ENCODE measurements around the gene LIN37. TPM values are rescaled to one million over a fixed set of nuclear protein-coding genes. Genes with fewer than 3 reads are reported as not detected.

The LIN37 gene
- total RNA-seq, 1 experiment from 2014 or later = 6.4 TPM

DNA sequence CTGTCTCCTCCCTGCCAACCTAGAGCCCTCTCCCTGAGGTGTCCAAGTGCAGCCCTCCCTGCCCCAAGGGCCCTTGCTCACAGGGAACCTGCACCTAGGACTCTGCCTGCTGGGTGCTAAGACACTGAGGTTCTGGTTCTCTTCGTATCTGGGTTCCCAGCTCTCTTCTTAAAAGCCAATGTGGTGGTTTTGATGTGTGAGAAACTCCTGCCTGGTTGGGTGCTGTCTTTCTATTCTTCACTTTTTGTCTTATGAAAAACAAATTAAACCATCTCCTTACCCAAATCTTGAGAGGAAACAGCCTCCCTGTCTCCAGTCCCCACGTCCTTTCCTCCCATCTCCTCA is 34.9 kb upstream of the LIN37 start:
- 0 out of 2 replicates have a peak overlapping the region, but pooled peaks have one; percentile 37 for H3K27ac Mint-ChIP-seq
- TF ChIP-seq, protein P1, sequence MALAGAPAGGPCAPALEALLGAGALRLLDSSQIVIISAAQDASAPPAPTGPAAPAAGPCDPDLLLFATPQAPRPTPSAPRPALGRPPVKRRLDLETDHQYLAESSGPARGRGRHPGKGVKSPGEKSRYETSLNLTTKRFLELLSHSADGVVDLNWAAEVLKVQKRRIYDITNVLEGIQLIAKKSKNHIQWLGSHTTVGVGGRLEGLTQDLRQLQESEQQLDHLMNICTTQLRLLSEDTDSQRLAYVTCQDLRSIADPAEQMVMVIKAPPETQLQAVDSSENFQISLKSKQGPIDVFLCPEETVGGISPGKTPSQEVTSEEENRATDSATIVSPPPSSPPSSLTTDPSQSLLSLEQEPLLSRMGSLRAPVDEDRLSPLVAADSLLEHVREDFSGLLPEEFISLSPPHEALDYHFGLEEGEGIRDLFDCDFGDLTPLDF (CRISPR knock-in tag; IDR thresholded peaks at IDR 0.05) = no peak
- no peak for TF ChIP-seq TEAD1 (CRISPR knock-in tag; IDR thresholded peaks at IDR 0.05)
- TF ChIP-seq, protein P2, sequence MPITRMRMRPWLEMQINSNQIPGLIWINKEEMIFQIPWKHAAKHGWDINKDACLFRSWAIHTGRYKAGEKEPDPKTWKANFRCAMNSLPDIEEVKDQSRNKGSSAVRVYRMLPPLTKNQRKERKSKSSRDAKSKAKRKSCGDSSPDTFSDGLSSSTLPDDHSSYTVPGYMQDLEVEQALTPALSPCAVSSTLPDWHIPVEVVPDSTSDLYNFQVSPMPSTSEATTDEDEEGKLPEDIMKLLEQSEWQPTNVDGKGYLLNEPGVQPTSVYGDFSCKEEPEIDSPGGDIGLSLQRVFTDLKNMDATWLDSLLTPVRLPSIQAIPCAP (CRISPR knock-in tag; IDR thresholded peaks at IDR 0.05) = no peak
- TF ChIP-seq PRRX2 (CRISPR knock-in tag; IDR thresholded peaks at IDR 0.05) = no peak
- TF ChIP-seq, protein P3, sequence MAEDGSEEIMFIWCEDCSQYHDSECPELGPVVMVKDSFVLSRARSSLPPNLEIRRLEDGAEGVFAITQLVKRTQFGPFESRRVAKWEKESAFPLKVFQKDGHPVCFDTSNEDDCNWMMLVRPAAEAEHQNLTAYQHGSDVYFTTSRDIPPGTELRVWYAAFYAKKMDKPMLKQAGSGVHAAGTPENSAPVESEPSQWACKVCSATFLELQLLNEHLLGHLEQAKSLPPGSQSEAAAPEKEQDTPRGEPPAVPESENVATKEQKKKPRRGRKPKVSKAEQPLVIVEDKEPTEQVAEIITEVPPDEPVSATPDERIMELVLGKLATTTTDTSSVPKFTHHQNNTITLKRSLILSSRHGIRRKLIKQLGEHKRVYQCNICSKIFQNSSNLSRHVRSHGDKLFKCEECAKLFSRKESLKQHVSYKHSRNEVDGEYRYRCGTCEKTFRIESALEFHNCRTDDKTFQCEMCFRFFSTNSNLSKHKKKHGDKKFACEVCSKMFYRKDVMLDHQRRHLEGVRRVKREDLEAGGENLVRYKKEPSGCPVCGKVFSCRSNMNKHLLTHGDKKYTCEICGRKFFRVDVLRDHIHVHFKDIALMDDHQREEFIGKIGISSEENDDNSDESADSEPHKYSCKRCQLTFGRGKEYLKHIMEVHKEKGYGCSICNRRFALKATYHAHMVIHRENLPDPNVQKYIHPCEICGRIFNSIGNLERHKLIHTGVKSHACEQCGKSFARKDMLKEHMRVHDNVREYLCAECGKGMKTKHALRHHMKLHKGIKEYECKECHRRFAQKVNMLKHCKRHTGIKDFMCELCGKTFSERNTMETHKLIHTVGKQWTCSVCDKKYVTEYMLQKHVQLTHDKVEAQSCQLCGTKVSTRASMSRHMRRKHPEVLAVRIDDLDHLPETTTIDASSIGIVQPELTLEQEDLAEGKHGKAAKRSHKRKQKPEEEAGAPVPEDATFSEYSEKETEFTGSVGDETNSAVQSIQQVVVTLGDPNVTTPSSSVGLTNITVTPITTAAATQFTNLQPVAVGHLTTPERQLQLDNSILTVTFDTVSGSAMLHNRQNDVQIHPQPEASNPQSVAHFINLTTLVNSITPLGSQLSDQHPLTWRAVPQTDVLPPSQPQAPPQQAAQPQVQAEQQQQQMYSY (CRISPR knock-in tag; IDR thresholded peaks at IDR 0.05) = no peak
- TF ChIP-seq TEAD4 (CRISPR knock-in tag; IDR thresholded peaks at IDR 0.05) = no peak
- H3K36me3 Mint-ChIP-seq = no peaks in the 10 kb centered on the region
- no peak overlapping the region for H3K4me3 Mint-ChIP-seq
- peaks cover 41% of the 10 kb centered on the region for H3K4me1 Mint-ChIP-seq
- no peak for DNase-seq (ENCODE audit: low spot score)
- H3K9me3 Mint-ChIP-seq = no peaks in the 10 kb centered on the region
- CTCF ChIA-PET = interaction anchor here (1.2 to 2.4 kb wide), 3 partner anchors 11 to 203 kb away, joined by 3 to 8 read pairs (median 7); no protein-coding TSS in a partner anchor
- POLR2A ChIA-PET = interaction anchor here (1.3 to 4.0 kb wide), 2 partner anchors 10 to 27 kb away, joined by 3 to 14 read pairs; partner anchors contain the start of gene ZBTB32
- ATAC-seq = no peak
- peaks cover 8% of the 10 kb centered on the region for H3K27me3 Mint-ChIP-seq (ENCODE audit: low read depth)

DNA sequence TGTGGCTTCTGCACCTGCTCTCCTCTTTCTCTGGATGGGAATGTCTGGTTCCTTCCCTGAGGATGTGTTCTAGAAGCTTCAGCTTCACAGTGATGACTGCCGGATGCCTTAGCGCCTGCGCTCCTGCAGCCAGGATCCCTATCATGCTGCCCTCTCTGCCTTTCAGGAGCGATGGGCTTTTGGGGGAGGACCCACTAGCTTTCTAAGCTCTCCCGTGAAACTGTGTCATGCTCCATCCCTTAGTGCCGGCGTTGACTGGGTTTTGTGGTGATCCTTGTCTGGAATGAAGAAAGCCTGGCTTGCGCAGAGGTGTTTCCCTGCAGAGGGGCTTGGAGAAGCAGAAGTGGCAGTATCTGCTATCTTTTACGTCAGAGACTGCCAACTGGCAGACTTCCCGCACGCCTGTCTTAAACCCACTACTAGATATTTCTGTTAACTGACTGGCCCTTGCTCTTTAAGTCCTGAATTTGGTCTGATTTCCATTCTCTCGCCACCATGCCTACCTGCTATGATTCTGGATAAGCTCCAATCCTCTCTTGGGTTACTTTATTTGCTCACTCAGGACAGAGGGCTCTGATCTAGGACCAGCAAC is 34.4 kb upstream of the LIN37 start:
- TF ChIP-seq GTF2I (CRISPR knock-in tag; conservative IDR thresholded peaks at IDR 0.05) = no peak
- TF ChIP-seq, protein P4, sequence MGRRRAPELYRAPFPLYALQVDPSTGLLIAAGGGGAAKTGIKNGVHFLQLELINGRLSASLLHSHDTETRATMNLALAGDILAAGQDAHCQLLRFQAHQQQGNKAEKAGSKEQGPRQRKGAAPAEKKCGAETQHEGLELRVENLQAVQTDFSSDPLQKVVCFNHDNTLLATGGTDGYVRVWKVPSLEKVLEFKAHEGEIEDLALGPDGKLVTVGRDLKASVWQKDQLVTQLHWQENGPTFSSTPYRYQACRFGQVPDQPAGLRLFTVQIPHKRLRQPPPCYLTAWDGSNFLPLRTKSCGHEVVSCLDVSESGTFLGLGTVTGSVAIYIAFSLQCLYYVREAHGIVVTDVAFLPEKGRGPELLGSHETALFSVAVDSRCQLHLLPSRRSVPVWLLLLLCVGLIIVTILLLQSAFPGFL (CRISPR knock-in tag; IDR thresholded peaks at IDR 0.05; ENCODE audit: borderline replicate concordance) = no peak
- TF ChIP-seq, protein P5, sequence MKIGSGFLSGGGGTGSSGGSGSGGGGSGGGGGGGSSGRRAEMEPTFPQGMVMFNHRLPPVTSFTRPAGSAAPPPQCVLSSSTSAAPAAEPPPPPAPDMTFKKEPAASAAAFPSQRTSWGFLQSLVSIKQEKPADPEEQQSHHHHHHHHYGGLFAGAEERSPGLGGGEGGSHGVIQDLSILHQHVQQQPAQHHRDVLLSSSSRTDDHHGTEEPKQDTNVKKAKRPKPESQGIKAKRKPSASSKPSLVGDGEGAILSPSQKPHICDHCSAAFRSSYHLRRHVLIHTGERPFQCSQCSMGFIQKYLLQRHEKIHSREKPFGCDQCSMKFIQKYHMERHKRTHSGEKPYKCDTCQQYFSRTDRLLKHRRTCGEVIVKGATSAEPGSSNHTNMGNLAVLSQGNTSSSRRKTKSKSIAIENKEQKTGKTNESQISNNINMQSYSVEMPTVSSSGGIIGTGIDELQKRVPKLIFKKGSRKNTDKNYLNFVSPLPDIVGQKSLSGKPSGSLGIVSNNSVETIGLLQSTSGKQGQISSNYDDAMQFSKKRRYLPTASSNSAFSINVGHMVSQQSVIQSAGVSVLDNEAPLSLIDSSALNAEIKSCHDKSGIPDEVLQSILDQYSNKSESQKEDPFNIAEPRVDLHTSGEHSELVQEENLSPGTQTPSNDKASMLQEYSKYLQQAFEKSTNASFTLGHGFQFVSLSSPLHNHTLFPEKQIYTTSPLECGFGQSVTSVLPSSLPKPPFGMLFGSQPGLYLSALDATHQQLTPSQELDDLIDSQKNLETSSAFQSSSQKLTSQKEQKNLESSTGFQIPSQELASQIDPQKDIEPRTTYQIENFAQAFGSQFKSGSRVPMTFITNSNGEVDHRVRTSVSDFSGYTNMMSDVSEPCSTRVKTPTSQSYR (CRISPR knock-in tag; IDR thresholded peaks at IDR 0.05) = no peak
- no peak for TF ChIP-seq ESRRA (CRISPR knock-in tag; IDR thresholded peaks at IDR 0.05; ENCODE audit: borderline replicate concordance)
- TF ChIP-seq, protein P6, sequence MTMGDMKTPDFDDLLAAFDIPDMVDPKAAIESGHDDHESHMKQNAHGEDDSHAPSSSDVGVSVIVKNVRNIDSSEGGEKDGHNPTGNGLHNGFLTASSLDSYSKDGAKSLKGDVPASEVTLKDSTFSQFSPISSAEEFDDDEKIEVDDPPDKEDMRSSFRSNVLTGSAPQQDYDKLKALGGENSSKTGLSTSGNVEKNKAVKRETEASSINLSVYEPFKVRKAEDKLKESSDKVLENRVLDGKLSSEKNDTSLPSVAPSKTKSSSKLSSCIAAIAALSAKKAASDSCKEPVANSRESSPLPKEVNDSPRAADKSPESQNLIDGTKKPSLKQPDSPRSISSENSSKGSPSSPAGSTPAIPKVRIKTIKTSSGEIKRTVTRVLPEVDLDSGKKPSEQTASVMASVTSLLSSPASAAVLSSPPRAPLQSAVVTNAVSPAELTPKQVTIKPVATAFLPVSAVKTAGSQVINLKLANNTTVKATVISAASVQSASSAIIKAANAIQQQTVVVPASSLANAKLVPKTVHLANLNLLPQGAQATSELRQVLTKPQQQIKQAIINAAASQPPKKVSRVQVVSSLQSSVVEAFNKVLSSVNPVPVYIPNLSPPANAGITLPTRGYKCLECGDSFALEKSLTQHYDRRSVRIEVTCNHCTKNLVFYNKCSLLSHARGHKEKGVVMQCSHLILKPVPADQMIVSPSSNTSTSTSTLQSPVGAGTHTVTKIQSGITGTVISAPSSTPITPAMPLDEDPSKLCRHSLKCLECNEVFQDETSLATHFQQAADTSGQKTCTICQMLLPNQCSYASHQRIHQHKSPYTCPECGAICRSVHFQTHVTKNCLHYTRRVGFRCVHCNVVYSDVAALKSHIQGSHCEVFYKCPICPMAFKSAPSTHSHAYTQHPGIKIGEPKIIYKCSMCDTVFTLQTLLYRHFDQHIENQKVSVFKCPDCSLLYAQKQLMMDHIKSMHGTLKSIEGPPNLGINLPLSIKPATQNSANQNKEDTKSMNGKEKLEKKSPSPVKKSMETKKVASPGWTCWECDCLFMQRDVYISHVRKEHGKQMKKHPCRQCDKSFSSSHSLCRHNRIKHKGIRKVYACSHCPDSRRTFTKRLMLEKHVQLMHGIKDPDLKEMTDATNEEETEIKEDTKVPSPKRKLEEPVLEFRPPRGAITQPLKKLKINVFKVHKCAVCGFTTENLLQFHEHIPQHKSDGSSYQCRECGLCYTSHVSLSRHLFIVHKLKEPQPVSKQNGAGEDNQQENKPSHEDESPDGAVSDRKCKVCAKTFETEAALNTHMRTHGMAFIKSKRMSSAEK (CRISPR knock-in tag; IDR thresholded peaks at IDR 0.05; ENCODE audit: borderline replicate concordance) = no peak
- no peak for TF ChIP-seq ETV6 (CRISPR knock-in tag; IDR thresholded peaks at IDR 0.05)
- TF ChIP-seq RORB (CRISPR knock-in tag; IDR thresholded peaks at IDR 0.05) = no peak
- TF ChIP-seq HMGA2 (CRISPR knock-in tag; IDR thresholded peaks at IDR 0.05) = no peak
- TF ChIP-seq TEAD4 (CRISPR knock-in tag; IDR thresholded peaks at IDR 0.05) = no peak
- TF ChIP-seq, protein P7, sequence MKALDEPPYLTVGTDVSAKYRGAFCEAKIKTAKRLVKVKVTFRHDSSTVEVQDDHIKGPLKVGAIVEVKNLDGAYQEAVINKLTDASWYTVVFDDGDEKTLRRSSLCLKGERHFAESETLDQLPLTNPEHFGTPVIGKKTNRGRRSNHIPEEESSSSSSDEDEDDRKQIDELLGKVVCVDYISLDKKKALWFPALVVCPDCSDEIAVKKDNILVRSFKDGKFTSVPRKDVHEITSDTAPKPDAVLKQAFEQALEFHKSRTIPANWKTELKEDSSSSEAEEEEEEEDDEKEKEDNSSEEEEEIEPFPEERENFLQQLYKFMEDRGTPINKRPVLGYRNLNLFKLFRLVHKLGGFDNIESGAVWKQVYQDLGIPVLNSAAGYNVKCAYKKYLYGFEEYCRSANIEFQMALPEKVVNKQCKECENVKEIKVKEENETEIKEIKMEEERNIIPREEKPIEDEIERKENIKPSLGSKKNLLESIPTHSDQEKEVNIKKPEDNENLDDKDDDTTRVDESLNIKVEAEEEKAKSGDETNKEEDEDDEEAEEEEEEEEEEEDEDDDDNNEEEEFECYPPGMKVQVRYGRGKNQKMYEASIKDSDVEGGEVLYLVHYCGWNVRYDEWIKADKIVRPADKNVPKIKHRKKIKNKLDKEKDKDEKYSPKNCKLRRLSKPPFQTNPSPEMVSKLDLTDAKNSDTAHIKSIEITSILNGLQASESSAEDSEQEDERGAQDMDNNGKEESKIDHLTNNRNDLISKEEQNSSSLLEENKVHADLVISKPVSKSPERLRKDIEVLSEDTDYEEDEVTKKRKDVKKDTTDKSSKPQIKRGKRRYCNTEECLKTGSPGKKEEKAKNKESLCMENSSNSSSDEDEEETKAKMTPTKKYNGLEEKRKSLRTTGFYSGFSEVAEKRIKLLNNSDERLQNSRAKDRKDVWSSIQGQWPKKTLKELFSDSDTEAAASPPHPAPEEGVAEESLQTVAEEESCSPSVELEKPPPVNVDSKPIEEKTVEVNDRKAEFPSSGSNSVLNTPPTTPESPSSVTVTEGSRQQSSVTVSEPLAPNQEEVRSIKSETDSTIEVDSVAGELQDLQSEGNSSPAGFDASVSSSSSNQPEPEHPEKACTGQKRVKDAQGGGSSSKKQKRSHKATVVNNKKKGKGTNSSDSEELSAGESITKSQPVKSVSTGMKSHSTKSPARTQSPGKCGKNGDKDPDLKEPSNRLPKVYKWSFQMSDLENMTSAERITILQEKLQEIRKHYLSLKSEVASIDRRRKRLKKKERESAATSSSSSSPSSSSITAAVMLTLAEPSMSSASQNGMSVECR (CRISPR knock-in tag; IDR thresholded peaks at IDR 0.05; ENCODE audit: borderline replicate concordance) = no peak
- Mint-ChIP-seq H3K36me3 (no peaks in the 10 kb centered on the region), H3K4me3 (no peak overlapping the region), H3K9me3 (no peaks in the 10 kb centered on the region), H3K27ac (0 out of 2 replicates have a peak overlapping the region, but pooled peaks have one; percentile 37), H3K27me3 (ENCODE audit: low read depth) (peaks cover 5% of the 10 kb centered on the region), H3K4me1 (peaks cover 41% of the 10 kb centered on the region)
- CTCF ChIA-PET = interaction anchor here (0.9 to 2.7 kb wide), 7 partner anchors 11 to 204 kb away, joined by 3 to 16 read pairs (median 7); no protein-coding TSS in a partner anchor
- no peak for DNase-seq (ENCODE audit: low spot score)
- POLR2A ChIA-PET = interaction anchor here (0.7 to 4.0 kb wide), 3 partner anchors 11 to 106 kb away, joined by 3 to 14 read pairs (median 3); partner anchors contain the start of gene ZBTB32
- ATAC-seq = no peak
